Uterus (tissue), 2 donors: ENCODE results near the gene LRWD1.
"Not testable (repeated sequence)": the region's sequence is repeated elsewhere in the genome, so short reads cannot be mapped to it uniquely, and the experiment has no call there.

Experiments used
- POLR2A ChIP-seq, 2 donors: fragments of 450-650 bp; IDR thresholded peaks; one replicate each; pipeline ENCODE4 v1.6.1; 2016; ENCODE audit warnings: antibody characterized with exemption in 2 of 2, mild to moderate bottlenecking in 1 of 2, moderate library complexity in 1 of 2
- TF ChIP-seq, protein P1 (sequence below), 4 experiments: fragments of 200-600 bp in 2 of 4; fragments of 450-650 bp in 2 of 4; sonication (generic) in 2 of 4; IDR thresholded peaks; one replicate each; pipeline ENCODE4 v1.5.1; 2016 to 2019; ENCODE audit warnings: antibody characterized with exemption in 4 of 4, mild to moderate bottlenecking in 2 of 4, moderate library complexity in 1 of 4

DNA sequence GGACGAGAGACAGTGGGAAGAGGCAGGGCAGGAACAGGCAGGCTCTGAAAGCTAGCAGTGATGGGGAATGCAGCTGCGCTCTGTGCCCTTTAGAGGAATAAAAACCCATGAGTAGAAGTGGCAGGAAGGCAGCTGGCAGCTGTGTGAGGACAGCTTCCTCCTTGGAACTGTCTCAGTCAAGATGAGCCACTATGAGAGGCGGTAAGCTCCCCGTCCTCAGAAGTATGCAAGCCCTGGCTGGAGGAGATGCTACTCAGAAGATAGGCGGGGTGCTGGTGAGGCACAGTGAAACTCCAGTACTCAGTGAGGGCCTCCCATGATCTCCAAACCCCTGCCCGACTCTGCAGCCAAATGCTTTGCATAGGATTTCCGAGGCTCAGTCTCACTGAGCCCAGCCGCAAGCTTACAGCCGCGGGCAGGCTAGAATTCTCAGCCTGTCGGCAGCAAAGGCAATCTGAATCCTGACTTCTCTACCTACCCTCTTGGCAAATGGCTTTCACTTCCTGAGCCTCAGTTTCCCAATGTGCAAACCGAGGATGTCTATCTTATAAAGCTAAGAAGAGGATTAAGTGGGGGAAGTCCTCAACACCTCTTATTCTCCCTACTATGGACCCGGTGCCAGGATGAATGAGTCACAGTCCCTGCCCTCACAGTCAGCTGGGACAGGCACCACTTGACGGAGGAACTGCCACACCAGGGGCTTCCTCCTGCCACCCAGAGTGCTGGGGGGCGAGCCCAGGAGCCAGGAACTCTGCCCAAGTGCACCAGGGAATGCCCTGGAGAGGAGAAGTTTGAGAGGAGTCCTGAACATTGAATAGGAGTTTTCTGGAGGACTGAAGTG lies 50.3 kb downstream of the LRWD1 start:
- TF ChIP-seq, protein P1, sequence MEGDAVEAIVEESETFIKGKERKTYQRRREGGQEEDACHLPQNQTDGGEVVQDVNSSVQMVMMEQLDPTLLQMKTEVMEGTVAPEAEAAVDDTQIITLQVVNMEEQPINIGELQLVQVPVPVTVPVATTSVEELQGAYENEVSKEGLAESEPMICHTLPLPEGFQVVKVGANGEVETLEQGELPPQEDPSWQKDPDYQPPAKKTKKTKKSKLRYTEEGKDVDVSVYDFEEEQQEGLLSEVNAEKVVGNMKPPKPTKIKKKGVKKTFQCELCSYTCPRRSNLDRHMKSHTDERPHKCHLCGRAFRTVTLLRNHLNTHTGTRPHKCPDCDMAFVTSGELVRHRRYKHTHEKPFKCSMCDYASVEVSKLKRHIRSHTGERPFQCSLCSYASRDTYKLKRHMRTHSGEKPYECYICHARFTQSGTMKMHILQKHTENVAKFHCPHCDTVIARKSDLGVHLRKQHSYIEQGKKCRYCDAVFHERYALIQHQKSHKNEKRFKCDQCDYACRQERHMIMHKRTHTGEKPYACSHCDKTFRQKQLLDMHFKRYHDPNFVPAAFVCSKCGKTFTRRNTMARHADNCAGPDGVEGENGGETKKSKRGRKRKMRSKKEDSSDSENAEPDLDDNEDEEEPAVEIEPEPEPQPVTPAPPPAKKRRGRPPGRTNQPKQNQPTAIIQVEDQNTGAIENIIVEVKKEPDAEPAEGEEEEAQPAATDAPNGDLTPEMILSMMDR (IDR thresholded peaks at IDR 0.05): not testable (repeated sequence)
- TF ChIP-seq POLR2A (IDR thresholded peaks at IDR 0.05): not testable (repeated sequence)
